GM10847 (cell line): ENCODE results near the gene FLVCR1.

Experiments
- POLR2A ChIP-seq: IDR thresholded peaks from 2 replicates; pipeline ENCODE4 v1.6.1; 2011; ENCODE audit not compliant: insufficient read length; ENCODE audit errors: extremely low read depth

The FLVCR1 gene

GRCh38 chr1:212858461-212859265, 588 bp downstream of the FLVCR1 start:
- TF ChIP-seq POLR2A = no peak

- no peak for TF ChIP-seq POLR2A
Measured at GRCh38 chr1:212860713-212861581, 2.9 kb downstream of the FLVCR1 start.

- TF ChIP-seq POLR2A = no peak
Measured at GRCh38 chr1:212862111-212862690, 4.1 kb downstream of the FLVCR1 start.

- no peak for TF ChIP-seq POLR2A
Measured at GRCh38 chr1:212864201-212864600, 6.1 kb downstream of the FLVCR1 start.

- TF ChIP-seq POLR2A = no peak
Measured at GRCh38 chr1:212867192-212867591, 9.1 kb downstream of the FLVCR1 start.

- no peak for TF ChIP-seq POLR2A
Measured at GRCh38 chr1:212871976-212872375, 13.9 kb downstream of the FLVCR1 start.

- no peak for TF ChIP-seq POLR2A
Measured at GRCh38 chr1:212873518-212873917, 15.4 kb downstream of the FLVCR1 start.

- TF ChIP-seq POLR2A = no peak
Measured at GRCh38 chr1:212878418-212878817, 20.3 kb downstream of the FLVCR1 start.

GRCh38 chr1:212879947-212880690, 22.0 kb downstream of the FLVCR1 start:
- no peak for TF ChIP-seq POLR2A

- TF ChIP-seq POLR2A = no peak
Measured at GRCh38 chr1:212884592-212884991, 26.5 kb downstream of the FLVCR1 start.

- TF ChIP-seq POLR2A = no peak
Measured at GRCh38 chr1:212892108-212892507, 34.0 kb downstream of the FLVCR1 start.

- TF ChIP-seq POLR2A = no peak
Measured at GRCh38 chr1:212899845-212900244, 41.8 kb downstream of the FLVCR1 start.

GRCh38 chr1:212901290-212901689, 43.2 kb downstream of the FLVCR1 start:
- no peak for TF ChIP-seq POLR2A

- no peak for TF ChIP-seq POLR2A
Measured at GRCh38 chr1:212902054-212902453, 44.0 kb downstream of the FLVCR1 start.

GRCh38 chr1:212903664-212904063, 45.6 kb downstream of the FLVCR1 start:
- no peak for TF ChIP-seq POLR2A
